ENCODE results near the gene IPO13.
A peak's percentile ranks its signal among the peaks of the same experiment; 100 is the strongest.

IPO13 gene

GRCh38 chr1:43973981-43974442 is 27.3 kb downstream of the IPO13 start:
- DNase-seq (ENCODE audit: low read depth in 3 of 3), result no peak

GRCh38 chr1:43974443-43975248 is 27.9 kb downstream of the IPO13 start, which contains the start of gene ATP6V0B:
ATP6V0B (plus strand) TSS chr1:43974960; CDS start chr1:43975041, 81 bp downstream.
- peak; percentile 88 to 94 (median 91) for DNase-seq (ENCODE audit: low read depth in 3 of 3)

GRCh38 chr1:43975249-43975961 is 28.7 kb downstream of the IPO13 start:
- DNase-seq (ENCODE audit: low read depth in 3 of 3), result peak in 1 of 3 experiments; percentile 14

GRCh38 chr1:43976045-43976444 is 29.3 kb downstream of the IPO13 start:
- no peak for DNase-seq (ENCODE audit: low read depth in 3 of 3)

- no peak for DNase-seq (ENCODE audit: low read depth in 3 of 3)
These were observed 30.1 kb downstream of the IPO13 start for GRCh38 chr1:43976890-43977289.

- DNase-seq (ENCODE audit: low read depth in 3 of 3), result no peak
These were observed 30.9 kb downstream of the IPO13 start for GRCh38 chr1:43977376-43978263.

- DNase-seq (ENCODE audit: low read depth in 3 of 3), result no peak
These were observed 31.5 kb downstream of the IPO13 start for GRCh38 chr1:43978264-43978550.

GRCh38 chr1:43978551-43979260 is 32.0 kb downstream of the IPO13 start, which contains the start of gene B4GALT2:
B4GALT2 (plus strand) TSS chr1:43979210; CDS start chr1:43981161, 1,951 bp downstream.
- DNase-seq (ENCODE audit: low read depth in 3 of 3), result peak in 1 of 3 experiments; percentile 31

- no peak for DNase-seq (ENCODE audit: low read depth in 3 of 3)
These were observed 32.4 kb downstream of the IPO13 start for GRCh38 chr1:43979261-43979527.

GRCh38 chr1:43979528-43980254 is 32.9 kb downstream of the IPO13 start:
- no peak for DNase-seq (ENCODE audit: low read depth in 3 of 3)

- DNase-seq (ENCODE audit: low read depth in 3 of 3), result no peak
These were observed 33.7 kb downstream of the IPO13 start for GRCh38 chr1:43980255-43981134.

- no peak for DNase-seq (ENCODE audit: low read depth in 3 of 3)
These were observed 34.4 kb downstream of the IPO13 start for GRCh38 chr1:43981135-43981491.

- no peak for DNase-seq (ENCODE audit: low read depth in 3 of 3)
These were observed 34.9 kb downstream of the IPO13 start for GRCh38 chr1:43981636-43982035.

- no peak for DNase-seq (ENCODE audit: low read depth in 3 of 3)
These were observed 35.5 kb downstream of the IPO13 start for GRCh38 chr1:43982241-43982640.

GRCh38 chr1:43982808-43983207 is 36.1 kb downstream of the IPO13 start:
- no peak for DNase-seq (ENCODE audit: low read depth in 3 of 3)

- DNase-seq (ENCODE audit: low read depth in 3 of 3), result no peak
These were observed 36.6 kb downstream of the IPO13 start for GRCh38 chr1:43983253-43983899.

- DNase-seq (ENCODE audit: low read depth in 3 of 3), result no peak
These were observed 38.1 kb downstream of the IPO13 start for GRCh38 chr1:43984855-43985254.

GRCh38 chr1:43985984-43986595 is 39.3 kb downstream of the IPO13 start:
- no peak for DNase-seq (ENCODE audit: low read depth in 3 of 3)

- DNase-seq (ENCODE audit: low read depth in 3 of 3), result no peak
These were observed 40.0 kb downstream of the IPO13 start for GRCh38 chr1:43986712-43987111.
